ENCODE data around the gene UBB. TPM values are rescaled to one million over a fixed set of nuclear protein-coding genes. Genes with fewer than 3 reads are reported as not detected.

The UBB gene
- total RNA-seq (2021; ENCODE audit: unreplicated experiment) (2,378 TPM), Bru-seq, nascent RNA (percentile 99 among the genes with signal in this experiment), BruChase-seq, experiment 1, labeled RNA remaining after a 6-hour chase (percentile 100 among the genes with signal in this experiment), BruChase-seq, experiment 2, labeled RNA remaining after a 2-hour chase (percentile 100 among the genes with signal in this experiment)
- 2,949 and 2,985 TPM in 2 replicates for polyA plus RNA-seq (2012)
- long read RNA-seq, transcript UBB-203 (2 exons, 1,012 nt): minor isoform, 9 of 727 reads
- long read RNA-seq, transcript UBB-201 (2 exons, 1,225 nt): major isoform, 611 of 727 reads
- long read RNA-seq, partial matches to known transcripts: 100 of 727 reads
- long read RNA-seq, other reads (novel, unspliced or antisense): 3 of 727 reads

- Histone ChIP-seq H3K4me3 (replicated peaks in 1 of 2; ENCODE audit: low read depth in 1 of 2, low read length in 2 of 2) (peak within 1 kb of the TSS; percentile 86 to 96), H3K27ac (ENCODE audit: low read depth, low read length) (peak within 1 kb of the TSS; percentile 95), H3K9me2 (ENCODE audit: insufficient read depth) (no peaks in the 10 kb centered on the region), H3K4me1 (ENCODE audit: control insufficient read depth in 1 of 2, insufficient read depth in 2 of 2, low read length in 2 of 2) (peaks cover 11 to 38% of the 10 kb centered on the region in 2 experiments; a peak in 3 of 4 replicates), H3K9ac (ENCODE audit: low read length) (peak within 1 kb of the TSS; percentile 80), H3K27me3 (ENCODE audit: insufficient read depth, low read length) (no peaks in the 10 kb centered on the region), H4K20me1 (ENCODE audit: insufficient read depth) (peaks cover 9% of the 10 kb centered on the region; the same call in 1 of the 2 replicates), H3K4me2 (ENCODE audit: low read length) (peak within 1 kb of the TSS; percentile 75), H2AFZ (ENCODE audit: low read depth, low read length, poor library complexity, severe bottlenecking) (peak within 1 kb of the TSS; percentile 100), H3K9me3 (ENCODE audit: control insufficient read depth in 1 of 2, insufficient read depth in 1 of 2, low read depth in 1 of 2, low read length in 2 of 2) (no peaks in the 10 kb centered on the region), H3K36me3 (ENCODE audit: control insufficient read depth in 1 of 2, insufficient read depth in 2 of 2, low read length in 2 of 2) (peaks cover 10 to 18% of the 10 kb centered on the region in 2 experiments; a peak in 2 of 4 replicates), H3K79me2 (ENCODE audit: insufficient read depth, low read length) (peaks cover 27% of the 10 kb centered on the region)
- BruUV-seq (replicated peaks): no TSS peak
- POLR2A ChIA-PET: interaction anchor here (0.5 to 3.7 kb wide), 33 partner anchors 9 to 1790 kb away, joined by 3 to 38 read pairs (median 4); partner anchors contain the start of gene CENPV
- peak; percentile 95 for DNase-seq (ENCODE audit: low read depth, low spot score)
- intact Hi-C loops (cut with micrococcal nuclease): loop anchor here (5.0 kb wide), 1 partner anchor 424 kb away; no protein-coding TSS in a partner anchor
- CTCF ChIA-PET: interaction anchor here (1.0 kb wide), 1 partner anchor 47 kb away, joined by 7 read pairs; no protein-coding TSS in a partner anchor
- ATAC-seq: peak; percentile 95
- RAD21 ChIA-PET (ENCODE audit: low non-redundant PET in 1 of 2, low total read pairs in 2 of 2, uncharacterized antibody in 2 of 2, unreplicated experiment in 2 of 2): interaction anchor here in 1 of 2 experiments (0.8 kb wide), 1 partner anchor 95 kb away, joined by 3 read pairs; no protein-coding TSS in a partner anchor
- TF ChIP-seq JUND (IDR thresholded peaks at IDR 0.05): peak; percentile 43; the same call in 1 of the 2 replicates
- peak; percentile 88 for TF ChIP-seq SP1 (IDR thresholded peaks at IDR 0.05; ENCODE audit: low read depth)
- no peak for TF ChIP-seq SRF (IDR thresholded peaks at IDR 0.05; ENCODE audit: low read depth)
- TF ChIP-seq YY1 (IDR thresholded peaks at IDR 0.05; ENCODE audit: extremely low read depth, insufficient replicate concordance, low read depth, low read length): peak; percentile 71
- TF ChIP-seq RAD21 (IDR thresholded peaks at IDR 0.05; ENCODE audit: low read depth): no peak; the same call in 1 of the 2 replicates
- peak; percentile 58 for TF ChIP-seq TCF7L2 (IDR thresholded peaks at IDR 0.05; ENCODE audit: borderline replicate concordance, extremely low read depth, insufficient read depth, insufficient read length)
- TF ChIP-seq REST (IDR thresholded peaks at IDR 0.05; ENCODE audit: low read depth): no peak
- TF ChIP-seq, protein P1, sequence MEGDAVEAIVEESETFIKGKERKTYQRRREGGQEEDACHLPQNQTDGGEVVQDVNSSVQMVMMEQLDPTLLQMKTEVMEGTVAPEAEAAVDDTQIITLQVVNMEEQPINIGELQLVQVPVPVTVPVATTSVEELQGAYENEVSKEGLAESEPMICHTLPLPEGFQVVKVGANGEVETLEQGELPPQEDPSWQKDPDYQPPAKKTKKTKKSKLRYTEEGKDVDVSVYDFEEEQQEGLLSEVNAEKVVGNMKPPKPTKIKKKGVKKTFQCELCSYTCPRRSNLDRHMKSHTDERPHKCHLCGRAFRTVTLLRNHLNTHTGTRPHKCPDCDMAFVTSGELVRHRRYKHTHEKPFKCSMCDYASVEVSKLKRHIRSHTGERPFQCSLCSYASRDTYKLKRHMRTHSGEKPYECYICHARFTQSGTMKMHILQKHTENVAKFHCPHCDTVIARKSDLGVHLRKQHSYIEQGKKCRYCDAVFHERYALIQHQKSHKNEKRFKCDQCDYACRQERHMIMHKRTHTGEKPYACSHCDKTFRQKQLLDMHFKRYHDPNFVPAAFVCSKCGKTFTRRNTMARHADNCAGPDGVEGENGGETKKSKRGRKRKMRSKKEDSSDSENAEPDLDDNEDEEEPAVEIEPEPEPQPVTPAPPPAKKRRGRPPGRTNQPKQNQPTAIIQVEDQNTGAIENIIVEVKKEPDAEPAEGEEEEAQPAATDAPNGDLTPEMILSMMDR (IDR thresholded peaks at IDR 0.05 in 2 of 3, conservative IDR thresholded peaks at IDR 0.05 in 1 of 3; ENCODE audit: borderline replicate concordance in 1 of 3, insufficient read depth in 1 of 3, low read depth in 2 of 3, low read length in 2 of 3): no peak
- TF ChIP-seq, protein P2, sequence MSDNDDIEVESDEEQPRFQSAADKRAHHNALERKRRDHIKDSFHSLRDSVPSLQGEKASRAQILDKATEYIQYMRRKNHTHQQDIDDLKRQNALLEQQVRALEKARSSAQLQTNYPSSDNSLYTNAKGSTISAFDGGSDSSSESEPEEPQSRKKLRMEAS (IDR thresholded peaks at IDR 0.05): peak; percentile 54
- no peak for TF ChIP-seq ZNF274 (IDR thresholded peaks at IDR 0.05; ENCODE audit: low read depth, low read length)
- peak; percentile 98 for TF ChIP-seq POLR2A (IDR thresholded peaks at IDR 0.05; ENCODE audit: borderline replicate concordance, extremely low read depth, insufficient read depth, insufficient read length)
- peak; percentile 88 for TF ChIP-seq SIN3A (IDR thresholded peaks at IDR 0.05; ENCODE audit: low read depth)
- TF ChIP-seq CEBPB (IDR thresholded peaks at IDR 0.05; ENCODE audit: low read depth): peak; percentile 96
- TF ChIP-seq, protein P3, sequence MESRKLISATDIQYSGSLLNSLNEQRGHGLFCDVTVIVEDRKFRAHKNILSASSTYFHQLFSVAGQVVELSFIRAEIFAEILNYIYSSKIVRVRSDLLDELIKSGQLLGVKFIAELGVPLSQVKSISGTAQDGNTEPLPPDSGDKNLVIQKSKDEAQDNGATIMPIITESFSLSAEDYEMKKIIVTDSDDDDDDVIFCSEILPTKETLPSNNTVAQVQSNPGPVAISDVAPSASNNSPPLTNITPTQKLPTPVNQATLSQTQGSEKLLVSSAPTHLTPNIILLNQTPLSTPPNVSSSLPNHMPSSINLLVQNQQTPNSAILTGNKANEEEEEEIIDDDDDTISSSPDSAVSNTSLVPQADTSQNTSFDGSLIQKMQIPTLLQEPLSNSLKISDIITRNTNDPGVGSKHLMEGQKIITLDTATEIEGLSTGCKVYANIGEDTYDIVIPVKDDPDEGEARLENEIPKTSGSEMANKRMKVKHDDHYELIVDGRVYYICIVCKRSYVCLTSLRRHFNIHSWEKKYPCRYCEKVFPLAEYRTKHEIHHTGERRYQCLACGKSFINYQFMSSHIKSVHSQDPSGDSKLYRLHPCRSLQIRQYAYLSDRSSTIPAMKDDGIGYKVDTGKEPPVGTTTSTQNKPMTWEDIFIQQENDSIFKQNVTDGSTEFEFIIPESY (IDR thresholded peaks at IDR 0.05; ENCODE audit: extremely low read depth, insufficient replicate concordance, low read length): peak; percentile 81
- no peak for TF ChIP-seq EGR1 (IDR thresholded peaks at IDR 0.05; ENCODE audit: low read depth)
These were observed at the start of gene UBB for GRCh38 chr17:16380640-16381495. UBB (plus strand) TSS chr17:16381091; CDS start chr17:16381908, 817 bp downstream.
